Activated T-helper 17 cell treated with anti-CD3 and anti-CD28 coated beads, Interleukin-2, amount 50 U/mL, for 72 hours (primary cell): ENCODE measurements around the gene PACRG. TPM values are rescaled to one million over a fixed set of nuclear protein-coding genes. Genes with fewer than 3 reads are reported as not detected.

ENCODE experiments used
- ATAC-seq: fragments of 150-1000 bp; cut with Tn5 transposase; replicated peaks from 2 replicates; pipeline ENCODE4 v1.10.0; 2021; ENCODE audit warnings: mild to moderate bottlenecking, moderate library complexity
- H3K27ac Mint-ChIP-seq: one replicate; pipeline ENCODE4 v1.8.0; 2022; ENCODE audit warnings: mixed read lengths
- H3K27me3 Mint-ChIP-seq: one replicate; pipeline ENCODE4 v1.8.0; 2022; ENCODE audit warnings: mixed read lengths
- H3K36me3 Mint-ChIP-seq: one replicate; pipeline ENCODE4 v1.8.0; 2022; ENCODE audit warnings: low read depth, mild to moderate bottlenecking, mixed read lengths
- H3K4me1 Mint-ChIP-seq: one replicate; pipeline ENCODE4 v1.8.0; 2022; ENCODE audit warnings: mixed read lengths
- H3K4me3 Mint-ChIP-seq: one replicate; pipeline ENCODE4 v1.8.0; 2022; ENCODE audit warnings: mild to moderate bottlenecking, mixed read lengths
- H3K9me3 Mint-ChIP-seq: one replicate; pipeline ENCODE4 v1.8.0; 2022; ENCODE audit warnings: mixed read lengths
- total RNA-seq, 2 donors: library from RNA; stranded (reverse); gene quantifications; one replicate each; pipeline ENCODE4 v1.2.3, GENCODE V29; 2022

PACRG gene
- total RNA-seq, 2 donors from 2014 or later, result not detected

GRCh38 chr6:163122365-163122764 lies 394.6 kb downstream of the PACRG start:
- peaks cover 3% of the 10 kb centered on the region for H3K27me3 Mint-ChIP-seq
- ATAC-seq, result no peak
- no peaks in the 10 kb centered on the region for H3K36me3 Mint-ChIP-seq
- H3K27ac Mint-ChIP-seq, result no peak overlapping the region
- no peaks in the 10 kb centered on the region for H3K4me1 Mint-ChIP-seq
- H3K4me3 Mint-ChIP-seq, result no peak overlapping the region
- peaks cover 6% of the 10 kb centered on the region for H3K9me3 Mint-ChIP-seq

- H3K36me3 Mint-ChIP-seq, result no peaks in the 10 kb centered on the region
- H3K27ac Mint-ChIP-seq, result no peak overlapping the region
- peaks cover 3% of the 10 kb centered on the region for H3K27me3 Mint-ChIP-seq
- ATAC-seq, result no peak
- no peaks in the 10 kb centered on the region for H3K4me1 Mint-ChIP-seq
- no peak overlapping the region for H3K4me3 Mint-ChIP-seq
- peaks cover 6% of the 10 kb centered on the region for H3K9me3 Mint-ChIP-seq
Measured at GRCh38 chr6:163123098-163123497, 395.3 kb downstream of the PACRG start.

- ATAC-seq, result no peak
- H3K27ac Mint-ChIP-seq, result no peak overlapping the region
- H3K4me1 Mint-ChIP-seq, result no peaks in the 10 kb centered on the region
- H3K36me3 Mint-ChIP-seq, result no peaks in the 10 kb centered on the region
- H3K9me3 Mint-ChIP-seq, result peaks cover 6% of the 10 kb centered on the region
- no peak overlapping the region for H3K4me3 Mint-ChIP-seq
- peaks cover 3% of the 10 kb centered on the region for H3K27me3 Mint-ChIP-seq
Measured at GRCh38 chr6:163126741-163127140, 399.0 kb downstream of the PACRG start.

GRCh38 chr6:163127587-163127986 lies 399.8 kb downstream of the PACRG start:
- Mint-ChIP-seq H3K27ac (no peak overlapping the region), H3K36me3 (no peaks in the 10 kb centered on the region), H3K9me3 (peaks cover 1% of the 10 kb centered on the region), H3K27me3 (peaks cover under 1% of the 10 kb centered on the region), H3K4me3 (no peak overlapping the region), H3K4me1 (no peaks in the 10 kb centered on the region)
- ATAC-seq, result no peak

GRCh38 chr6:163128324-163128723 lies 400.6 kb downstream of the PACRG start:
- Mint-ChIP-seq H3K4me3 (no peak overlapping the region), H3K4me1 (no peaks in the 10 kb centered on the region)
- no peak for ATAC-seq

GRCh38 chr6:163132050-163132750 lies 404.4 kb downstream of the PACRG start:
- ATAC-seq, result no peak
- no peaks in the 10 kb centered on the region for H3K4me1 Mint-ChIP-seq

More at GRCh38 chr6:163128324-163128723, 400.6 kb downstream of the PACRG start:
- no peaks in the 10 kb centered on the region for H3K27me3 Mint-ChIP-seq
- no peaks in the 10 kb centered on the region for H3K9me3 Mint-ChIP-seq
- H3K27ac Mint-ChIP-seq, result no peak overlapping the region
- H3K36me3 Mint-ChIP-seq, result no peaks in the 10 kb centered on the region

GRCh38 chr6:163133017-163133416 lies 405.2 kb downstream of the PACRG start:
- Mint-ChIP-seq H3K27me3 (peaks cover 8% of the 10 kb centered on the region), H3K4me1 (no peaks in the 10 kb centered on the region), H3K4me3 (no peak overlapping the region), H3K36me3 (no peaks in the 10 kb centered on the region), H3K9me3 (no peaks in the 10 kb centered on the region), H3K27ac (no peak overlapping the region)
- ATAC-seq, result no peak

More at GRCh38 chr6:163132050-163132750, 404.4 kb downstream of the PACRG start:
- H3K27me3 Mint-ChIP-seq, result peaks cover 4% of the 10 kb centered on the region
- no peaks in the 10 kb centered on the region for H3K36me3 Mint-ChIP-seq
- no peaks in the 10 kb centered on the region for H3K9me3 Mint-ChIP-seq
- no peak overlapping the region for H3K4me3 Mint-ChIP-seq
- no peak overlapping the region for H3K27ac Mint-ChIP-seq

- Mint-ChIP-seq H3K36me3 (no peaks in the 10 kb centered on the region), H3K27ac (no peak overlapping the region), H3K4me1 (no peaks in the 10 kb centered on the region), H3K4me3 (no peak overlapping the region), H3K9me3 (no peaks in the 10 kb centered on the region), H3K27me3 (peaks cover 9% of the 10 kb centered on the region)
- no peak for ATAC-seq
Measured at GRCh38 chr6:163133691-163134090, 405.9 kb downstream of the PACRG start.

- Mint-ChIP-seq H3K4me3 (no peak overlapping the region), H3K4me1 (no peaks in the 10 kb centered on the region), H3K27me3 (peaks cover 23% of the 10 kb centered on the region), H3K36me3 (no peaks in the 10 kb centered on the region), H3K27ac (no peak overlapping the region), H3K9me3 (no peaks in the 10 kb centered on the region)
- ATAC-seq, result no peak
Measured at GRCh38 chr6:163136681-163137397, 409.1 kb downstream of the PACRG start.

- Mint-ChIP-seq H3K4me3 (no peak overlapping the region), H3K9me3 (no peaks in the 10 kb centered on the region), H3K4me1 (no peaks in the 10 kb centered on the region), H3K27ac (no peak overlapping the region), H3K36me3 (no peaks in the 10 kb centered on the region), H3K27me3 (peaks cover 23% of the 10 kb centered on the region)
- ATAC-seq, result no peak
Measured at GRCh38 chr6:163137398-163137881, 409.7 kb downstream of the PACRG start.

- no peaks in the 10 kb centered on the region for H3K4me1 Mint-ChIP-seq
- H3K27me3 Mint-ChIP-seq, result peaks cover 6% of the 10 kb centered on the region
- no peak for ATAC-seq
- no peak overlapping the region for H3K27ac Mint-ChIP-seq
- no peaks in the 10 kb centered on the region for H3K9me3 Mint-ChIP-seq
- H3K36me3 Mint-ChIP-seq, result no peaks in the 10 kb centered on the region
- no peak overlapping the region for H3K4me3 Mint-ChIP-seq
Measured at GRCh38 chr6:163146036-163146435, 418.3 kb downstream of the PACRG start.

- Mint-ChIP-seq H3K4me3 (no peak overlapping the region), H3K36me3 (no peaks in the 10 kb centered on the region), H3K27me3 (peaks cover 13% of the 10 kb centered on the region), H3K4me1 (no peaks in the 10 kb centered on the region), H3K27ac (no peak overlapping the region), H3K9me3 (no peaks in the 10 kb centered on the region)
- no peak for ATAC-seq
Measured at GRCh38 chr6:163147994-163148393, 420.2 kb downstream of the PACRG start.

- Mint-ChIP-seq H3K4me3 (no peak overlapping the region), H3K9me3 (no peaks in the 10 kb centered on the region), H3K4me1 (no peaks in the 10 kb centered on the region), H3K36me3 (no peaks in the 10 kb centered on the region), H3K27ac (no peak overlapping the region), H3K27me3 (peaks cover 15% of the 10 kb centered on the region)
- no peak for ATAC-seq
Measured at GRCh38 chr6:163148451-163149278, 420.9 kb downstream of the PACRG start.

- H3K27ac Mint-ChIP-seq, result no peak overlapping the region
- no peaks in the 10 kb centered on the region for H3K4me1 Mint-ChIP-seq
- H3K36me3 Mint-ChIP-seq, result no peaks in the 10 kb centered on the region
- peaks cover 17% of the 10 kb centered on the region for H3K27me3 Mint-ChIP-seq
- ATAC-seq, result no peak
- H3K9me3 Mint-ChIP-seq, result no peaks in the 10 kb centered on the region
- H3K4me3 Mint-ChIP-seq, result no peak overlapping the region
Measured at GRCh38 chr6:163149279-163149848, 421.6 kb downstream of the PACRG start.
